GM06990 (cell line): ENCODE results near the gene PWWP2A.

Experiments
- DNase-seq: peaks from one replicate; pipeline ENCODE4 v3.0.0-alpha.2; 2011; ENCODE audit not compliant: insufficient read length; ENCODE audit errors: extremely low read depth
- H3K27me3 ChIP-seq: replicated peaks from 2 replicates; pipeline ENCODE4 v1.6.0; 2011; ENCODE audit warnings: low read length; ENCODE audit not compliant: control insufficient read depth, insufficient read depth
- H3K36me3 ChIP-seq: 2 replicates; pipeline ENCODE4 v1.5.1; 2011; ENCODE audit warnings: low read length; ENCODE audit not compliant: control insufficient read depth, insufficient read depth
- H3K4me3 ChIP-seq: replicated peaks from 2 replicates; pipeline ENCODE4 v1.5.1; 2011; ENCODE audit warnings: low read depth, mild to moderate bottlenecking, control low read depth, low read length
- CTCF ChIP-seq: IDR thresholded peaks from 2 replicates; pipeline ENCODE4 v1.5.1; 2011; ENCODE audit warnings: low read length, control low read depth, mild to moderate bottlenecking, inconsistent platforms; ENCODE audit not compliant: insufficient read depth, poor library complexity, severe bottlenecking

PWWP2A gene

DNA sequence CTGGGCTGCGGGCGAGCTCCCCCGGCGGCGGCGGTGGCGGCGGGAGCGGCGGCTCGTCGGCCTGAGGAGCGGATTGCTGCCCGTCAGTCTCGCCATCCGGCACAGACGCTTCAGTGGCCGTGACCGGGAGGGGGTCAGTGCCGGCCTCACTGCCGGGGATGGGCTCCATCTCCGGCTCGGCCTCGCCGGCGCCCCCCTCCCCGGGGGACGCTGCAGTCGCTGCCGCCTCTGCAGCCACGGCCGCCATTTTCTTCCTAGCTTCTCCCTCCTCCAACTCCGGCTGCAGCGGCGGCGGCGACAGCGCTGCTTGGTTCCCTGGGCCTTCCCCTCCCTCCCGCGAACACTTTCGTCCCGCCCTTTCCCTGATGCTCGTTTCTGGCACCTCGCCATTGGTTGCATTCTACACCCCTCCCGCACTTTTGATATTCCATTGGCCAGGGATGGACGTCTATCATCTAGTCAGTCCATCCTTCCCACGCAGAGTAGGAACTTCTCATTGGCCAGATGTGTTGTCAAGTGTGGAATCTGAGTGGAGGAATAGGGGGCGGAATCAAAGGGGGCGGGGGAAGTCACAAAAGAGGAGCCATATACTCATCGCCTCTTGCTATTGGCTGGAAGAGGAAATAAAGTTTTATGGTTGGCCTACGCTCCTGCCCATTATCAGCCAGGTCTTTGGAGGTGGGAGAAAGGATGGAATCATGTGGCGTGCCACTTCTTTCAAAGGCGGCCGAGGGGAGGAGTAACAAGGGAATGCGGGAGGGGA lies at the start of gene PWWP2A:
PWWP2A (minus strand) TSS at position 309 of the 763 bp plus-strand sequence; CDS start at position 247, 62 bp downstream.
- peak; percentile 94 for DNase-seq
- Histone ChIP-seq H3K4me3 (peak within 1 kb of the TSS; percentile 87), H3K36me3 (no peaks in the 10 kb centered on the region; the same call in 1 of the 2 replicates), H3K27me3 (no peaks in the 10 kb centered on the region)
- no peak for TF ChIP-seq CTCF

DNA sequence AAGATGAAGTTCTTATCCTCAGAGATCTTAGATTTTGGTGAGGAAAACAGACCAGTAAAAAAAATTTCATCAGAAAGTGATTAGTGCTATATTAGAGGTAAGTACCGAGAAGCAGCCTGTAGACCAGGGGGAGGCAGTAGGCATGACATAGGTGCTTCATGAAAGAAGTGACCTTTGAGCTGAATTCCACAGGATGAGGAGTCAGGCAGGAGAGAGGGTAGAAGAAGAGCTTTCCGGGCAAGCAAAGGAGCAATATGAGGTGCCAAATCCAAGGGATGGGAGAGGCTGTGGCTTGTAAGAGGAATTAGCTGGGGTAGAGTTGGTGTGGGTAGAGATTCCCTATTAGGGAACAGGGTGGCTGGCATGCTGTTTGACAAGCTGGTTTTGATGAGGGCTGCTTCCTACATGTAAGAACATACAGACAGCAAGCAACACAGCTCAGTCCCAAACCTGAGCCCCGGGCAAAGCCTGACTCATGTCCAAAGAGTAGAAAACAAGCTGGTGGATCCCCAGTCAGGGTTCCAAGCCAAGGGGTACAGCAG lies 48.4 kb upstream of the PWWP2A start:
- DNase-seq: no peak
- no peaks in the 10 kb centered on the region for H3K36me3 ChIP-seq
- no peaks in the 10 kb centered on the region; the same call in 1 of the 2 replicates for H3K27me3 ChIP-seq
- no peak for TF ChIP-seq CTCF
- H3K4me3 ChIP-seq: no peak overlapping the region

GRCh38 chr5:160166973-160167623 lies 47.8 kb upstream of the PWWP2A start:
- H3K27me3 ChIP-seq: no peaks in the 10 kb centered on the region; the same call in 1 of the 2 replicates
- TF ChIP-seq CTCF: no peak
- no peaks in the 10 kb centered on the region for H3K36me3 ChIP-seq
- no peak for DNase-seq
- no peak overlapping the region for H3K4me3 ChIP-seq

GRCh38 chr5:160166069-160166972 lies 47.1 kb upstream of the PWWP2A start:
- Histone ChIP-seq H3K4me3 (no peak overlapping the region), H3K27me3 (no peaks in the 10 kb centered on the region), H3K36me3 (no peaks in the 10 kb centered on the region)
- TF ChIP-seq CTCF: no peak
- DNase-seq: no peak

DNA sequence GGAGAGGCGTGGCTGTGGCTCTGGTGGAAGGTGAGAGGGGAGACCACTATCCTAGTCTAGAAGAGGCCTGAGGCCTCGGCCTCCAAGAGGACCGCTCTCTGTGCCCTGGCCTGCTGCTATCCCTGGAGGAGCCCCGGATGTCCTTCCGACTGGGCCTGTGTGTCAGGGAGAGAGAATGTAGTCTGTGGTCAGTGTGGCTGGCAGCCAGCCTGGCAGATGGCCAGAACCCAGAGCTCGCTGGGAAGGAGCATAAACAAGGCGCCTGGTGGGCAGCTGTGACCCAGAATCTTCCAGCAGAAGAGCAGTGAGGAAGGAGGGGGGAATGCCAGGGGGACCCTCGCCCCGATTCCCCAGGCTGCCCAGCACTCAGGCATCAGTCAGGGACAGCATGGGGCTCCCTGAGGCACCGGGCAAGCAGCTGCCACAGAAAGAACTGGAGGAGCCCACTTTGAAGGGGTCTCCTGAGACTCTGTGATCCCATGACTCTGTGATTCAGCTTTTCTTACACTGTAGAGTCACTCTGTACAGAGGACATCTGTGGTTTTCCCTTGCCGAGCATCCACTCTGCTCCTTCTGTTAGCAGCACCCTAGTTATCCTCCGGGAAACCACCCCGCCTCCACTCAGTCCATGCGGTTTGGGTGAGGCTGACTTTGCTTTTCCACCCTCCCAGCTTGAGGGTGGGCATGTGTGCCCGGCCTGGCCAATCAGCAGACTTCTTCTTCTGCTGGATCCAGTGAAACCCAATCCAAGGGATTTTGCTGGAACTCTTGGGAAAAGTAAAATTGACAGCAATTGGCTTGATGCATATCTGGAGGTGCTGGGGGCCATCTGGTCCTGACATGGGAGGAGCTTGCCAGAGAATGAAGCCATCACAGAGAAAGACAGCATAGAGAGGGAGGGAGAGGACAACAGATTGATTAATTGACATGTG lies 46.2 kb upstream of the PWWP2A start:
- DNase-seq: no peak
- no peaks in the 10 kb centered on the region for H3K27me3 ChIP-seq
- no peak for TF ChIP-seq CTCF
- no peaks in the 10 kb centered on the region for H3K36me3 ChIP-seq
- no peak overlapping the region for H3K4me3 ChIP-seq
